ENCODE data around the gene CSH1.
"Not testable (repeated sequence)": the region's sequence is repeated elsewhere in the genome, so short reads cannot be mapped to it uniquely, and the experiment has no call there.

The CSH1 gene

DNA sequence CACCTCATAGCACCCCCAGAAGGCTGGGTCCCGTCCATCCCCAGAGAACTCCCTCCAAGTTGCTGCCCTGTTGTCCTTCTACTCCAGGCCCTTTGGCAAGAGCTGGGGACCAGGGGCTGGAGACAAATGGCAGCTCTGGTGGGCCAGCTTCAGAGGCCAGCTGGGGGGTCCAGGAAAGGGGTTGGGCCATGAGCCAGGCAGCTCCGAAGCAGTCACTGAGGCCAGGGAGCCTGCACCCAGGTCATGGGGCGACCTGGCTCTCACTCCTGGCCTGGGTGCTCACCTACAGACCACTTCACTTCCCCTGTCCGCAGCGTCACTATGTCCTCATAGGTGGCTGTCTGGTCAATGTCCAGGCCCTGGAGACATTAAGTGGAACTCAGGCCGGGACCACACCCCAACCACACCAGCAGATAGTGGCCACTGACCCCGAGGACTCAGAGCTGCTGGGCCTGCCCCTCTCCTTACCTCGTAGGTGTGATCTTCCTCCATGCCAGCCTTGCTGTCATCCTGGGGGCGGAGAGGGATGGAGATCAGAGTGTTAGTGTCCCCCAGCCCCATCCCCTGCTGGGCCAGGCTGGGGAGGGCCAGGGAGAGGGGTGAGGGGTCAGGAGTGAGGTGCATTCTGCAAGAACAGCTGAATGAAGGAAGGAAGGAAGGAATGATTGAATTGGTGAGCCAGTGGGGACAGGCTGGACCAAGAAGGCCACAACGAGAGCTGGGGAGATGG lies 32.8 kb upstream of the CSH1 start:
- no peak for DNase-seq (ENCODE audit: extremely low read depth in 1 of 2, low read depth in 1 of 2)

DNA sequence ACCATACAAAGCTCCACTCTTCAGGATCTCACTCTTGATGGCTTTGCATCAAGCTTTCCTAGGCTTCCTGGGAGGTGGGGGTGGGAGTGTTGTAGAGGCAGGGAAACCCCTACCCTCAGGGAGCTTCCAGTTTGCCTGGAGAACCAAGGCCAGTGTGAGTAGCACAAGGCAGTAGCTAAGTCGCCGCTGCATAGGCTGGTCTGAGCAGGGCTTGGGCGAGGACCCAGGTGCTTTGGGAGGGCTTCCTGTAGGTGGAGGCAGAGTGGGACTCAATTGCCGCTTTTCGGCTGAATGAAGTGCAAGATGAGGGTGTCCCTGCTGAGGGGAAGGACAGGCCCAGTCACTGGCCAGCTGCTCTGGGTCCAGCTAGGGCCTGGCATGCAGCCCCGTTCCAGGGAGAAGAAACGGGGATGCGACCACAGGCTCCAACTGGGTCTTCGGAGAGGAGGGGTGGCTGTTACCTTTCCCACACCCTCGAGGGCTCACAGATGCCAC lies 31.8 kb upstream of the CSH1 start:
- no peak for DNase-seq (ENCODE audit: extremely low read depth in 1 of 2, low read depth in 1 of 2)

DNA sequence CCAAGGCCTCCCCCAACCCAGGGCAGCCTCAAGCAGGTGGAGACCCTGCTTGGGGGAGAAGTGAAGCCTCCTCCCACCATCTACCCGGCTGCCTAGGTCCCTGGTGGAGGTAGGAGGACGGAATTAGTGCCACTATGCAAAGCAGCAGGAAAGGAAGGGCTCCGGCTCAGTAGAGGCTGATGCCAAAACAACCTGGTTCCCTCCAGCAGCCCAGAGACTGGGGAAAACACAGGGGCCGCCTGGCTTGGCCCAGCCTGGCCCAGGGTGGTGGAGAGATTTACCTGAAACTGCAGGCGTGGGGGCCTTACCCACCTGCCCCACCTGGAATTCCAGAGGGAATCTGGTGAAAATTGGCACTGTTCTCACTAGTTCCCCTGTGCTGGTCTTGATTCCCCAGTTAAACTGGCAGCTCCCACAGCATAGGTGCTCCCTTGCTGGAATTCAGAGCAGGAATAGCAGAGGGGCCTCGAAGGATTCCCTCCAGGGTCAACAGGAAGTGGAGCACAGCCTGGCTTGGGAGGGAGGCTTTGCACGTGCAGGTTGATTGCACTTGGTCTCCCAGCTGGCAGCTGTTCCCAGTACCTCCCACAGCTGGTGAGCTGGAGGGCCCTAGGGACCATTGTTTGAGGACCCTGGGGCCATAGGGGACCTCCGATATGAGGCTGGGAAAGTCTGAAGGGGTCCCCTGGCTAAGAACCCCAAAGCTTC lies 31.2 kb upstream of the CSH1 start:
- DNase-seq (ENCODE audit: extremely low read depth in 1 of 2, low read depth in 1 of 2) = no peak

DNA sequence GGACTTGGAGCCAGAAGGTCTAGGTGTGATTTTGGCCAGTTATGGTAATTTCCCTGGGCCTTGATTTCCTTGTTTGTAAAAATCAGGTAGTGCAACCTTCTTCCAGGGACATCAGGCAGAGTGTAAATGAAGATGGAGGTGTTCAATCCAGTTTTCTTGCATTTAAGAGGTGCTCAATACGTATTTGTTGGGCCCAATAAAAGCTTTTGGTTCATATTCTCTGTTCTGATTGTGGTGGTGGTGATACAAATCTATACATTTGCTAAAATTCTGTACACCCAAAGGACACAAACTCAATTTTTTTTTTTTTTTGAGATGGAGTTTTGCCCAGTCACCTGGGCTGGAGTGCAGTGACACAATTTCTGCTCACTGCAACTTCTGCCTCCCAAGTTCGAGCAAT lies 29.8 kb upstream of the CSH1 start:
- no peak for DNase-seq (ENCODE audit: extremely low read depth in 1 of 2, low read depth in 1 of 2)

DNA sequence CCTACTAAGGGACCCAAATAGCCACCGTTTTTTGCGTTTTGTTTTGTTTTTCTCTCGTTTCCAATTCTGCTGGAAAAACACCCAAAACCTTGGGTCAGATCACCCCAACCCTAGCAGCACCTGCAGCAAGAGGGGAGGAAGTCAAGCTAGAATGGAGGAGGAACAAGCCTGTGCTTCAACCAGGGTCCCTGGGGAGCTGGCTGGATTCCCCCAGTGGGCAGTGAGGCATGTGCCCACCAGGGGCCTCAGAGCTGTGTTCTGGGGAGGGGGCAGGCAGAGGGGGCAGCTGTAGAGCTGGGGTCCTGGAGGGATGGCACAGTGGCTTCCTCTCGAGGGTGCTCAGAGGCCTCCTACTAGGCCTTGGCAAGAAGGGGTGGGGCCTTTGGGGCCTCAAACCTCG lies 29.2 kb upstream of the CSH1 start:
- no peak for DNase-seq (ENCODE audit: extremely low read depth in 1 of 2, low read depth in 1 of 2)

DNA sequence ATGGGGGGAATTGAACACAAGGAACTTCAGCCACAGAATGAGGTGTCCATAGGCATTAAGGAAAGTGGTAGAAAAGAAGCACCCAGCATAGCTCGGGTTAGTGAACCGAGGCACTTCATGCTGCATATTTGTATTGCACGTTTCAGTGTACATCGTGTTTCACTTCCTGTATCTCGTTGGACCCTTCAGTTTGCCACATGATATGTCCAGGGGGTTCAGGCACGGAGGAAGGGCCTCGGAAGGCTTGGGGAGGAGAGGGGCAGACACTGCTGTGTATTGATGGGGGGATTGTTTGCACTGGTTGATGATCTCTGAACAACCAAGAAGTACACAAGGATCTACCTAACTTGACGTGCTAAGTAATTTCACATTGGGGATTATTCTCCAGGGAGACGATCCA lies 26.0 kb upstream of the CSH1 start:
- DNase-seq (ENCODE audit: extremely low read depth in 1 of 2, low read depth in 1 of 2) = not testable (repeated sequence)

DNA sequence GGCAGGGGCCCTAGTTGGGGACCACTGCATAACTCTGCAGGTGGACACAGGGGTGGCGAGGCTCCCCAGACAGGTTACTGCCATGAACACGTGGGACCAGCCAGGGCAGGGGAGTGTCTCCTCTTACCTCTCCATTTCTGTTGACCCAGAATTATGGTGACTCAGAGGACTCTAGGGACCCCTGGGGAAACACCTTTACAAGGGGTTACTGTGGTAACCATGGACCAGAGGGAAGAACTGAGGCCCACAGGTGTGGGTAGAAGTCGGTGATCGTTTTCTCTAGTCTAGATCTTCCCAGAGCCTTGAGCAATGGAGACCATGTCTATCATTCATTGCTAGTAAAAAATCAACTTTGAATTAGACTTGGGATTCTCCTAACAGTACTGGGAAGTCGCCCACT lies 24.4 kb upstream of the CSH1 start:
- not testable (repeated sequence) for DNase-seq (ENCODE audit: extremely low read depth in 1 of 2, low read depth in 1 of 2)

DNA sequence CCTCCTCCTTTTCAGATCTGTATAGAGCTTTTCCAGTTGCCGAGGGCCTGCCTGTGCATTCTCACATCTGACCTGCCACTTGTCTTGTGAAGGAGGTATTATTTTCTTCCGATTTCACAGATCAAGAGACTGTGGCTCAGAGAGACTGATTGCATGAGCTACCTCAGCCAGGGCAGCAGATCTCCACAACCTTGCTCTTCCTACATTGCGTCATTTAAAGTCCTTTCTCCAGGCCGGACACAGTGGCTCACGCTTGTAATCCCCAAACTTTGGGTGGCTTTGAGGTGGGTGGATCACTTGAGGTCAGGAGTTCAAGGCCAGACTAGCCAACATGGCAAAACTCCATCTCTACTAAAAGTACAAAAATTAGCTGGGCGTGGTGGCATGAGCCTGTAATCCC lies 23.7 kb upstream of the CSH1 start:
- not testable (repeated sequence) for DNase-seq (ENCODE audit: extremely low read depth in 1 of 2, low read depth in 1 of 2)

DNA sequence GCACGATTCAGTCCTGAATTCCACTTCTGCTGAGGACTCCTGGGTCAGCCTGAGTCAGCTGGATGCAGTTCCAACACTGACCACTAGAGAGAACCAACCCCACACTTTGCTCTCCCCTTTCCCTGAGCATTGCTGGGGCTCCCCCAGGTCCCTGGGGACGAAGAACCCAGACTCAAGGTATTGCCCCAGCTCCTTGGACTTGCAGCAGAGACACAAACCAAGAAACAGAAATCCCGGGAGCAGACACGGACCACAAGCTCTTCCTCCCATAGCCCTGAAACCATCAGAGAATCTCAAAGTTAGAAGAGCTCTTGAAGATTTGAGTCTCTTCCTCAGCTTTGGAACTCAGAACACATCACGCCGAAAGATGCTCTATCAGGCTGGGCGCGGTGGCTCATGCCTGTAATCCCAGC lies 22.9 kb upstream of the CSH1 start:
- peak; percentile 29 to 58 for DNase-seq (ENCODE audit: extremely low read depth in 1 of 2, low read depth in 1 of 2)

DNA sequence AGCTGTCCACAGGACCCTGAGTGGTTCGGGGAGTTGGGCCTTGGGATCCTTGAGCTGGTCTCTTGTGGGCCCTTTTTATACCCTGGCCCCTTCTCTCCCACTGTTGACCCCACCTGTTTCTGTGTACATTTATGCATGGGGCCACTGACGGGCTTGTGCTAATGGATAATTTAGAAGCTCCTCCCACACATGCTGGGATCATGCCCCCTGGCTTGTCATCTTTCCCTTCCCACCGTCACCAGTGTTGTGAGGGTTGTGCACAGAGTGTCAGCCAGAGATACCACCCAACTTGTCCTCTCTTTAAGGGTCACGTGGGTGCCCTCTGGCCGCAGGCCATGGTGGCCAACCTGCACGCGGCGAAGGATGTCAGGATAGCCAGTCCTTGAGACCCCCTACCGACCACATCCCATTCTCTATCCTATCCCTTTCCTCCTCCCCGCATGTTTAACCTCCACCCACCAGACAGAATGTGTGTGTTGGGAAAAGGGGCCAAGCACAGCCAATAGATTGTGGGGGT lies 22.5 kb upstream of the CSH1 start, which contains the start of gene GH1:
Gene GH1, minus strand, starts transcription at position 51 of the 517 bp plus-strand sequence. CDS start 63 bp downstream, outside the sequence.
- DNase-seq (ENCODE audit: extremely low read depth in 1 of 2, low read depth in 1 of 2) = not testable (repeated sequence)

DNA sequence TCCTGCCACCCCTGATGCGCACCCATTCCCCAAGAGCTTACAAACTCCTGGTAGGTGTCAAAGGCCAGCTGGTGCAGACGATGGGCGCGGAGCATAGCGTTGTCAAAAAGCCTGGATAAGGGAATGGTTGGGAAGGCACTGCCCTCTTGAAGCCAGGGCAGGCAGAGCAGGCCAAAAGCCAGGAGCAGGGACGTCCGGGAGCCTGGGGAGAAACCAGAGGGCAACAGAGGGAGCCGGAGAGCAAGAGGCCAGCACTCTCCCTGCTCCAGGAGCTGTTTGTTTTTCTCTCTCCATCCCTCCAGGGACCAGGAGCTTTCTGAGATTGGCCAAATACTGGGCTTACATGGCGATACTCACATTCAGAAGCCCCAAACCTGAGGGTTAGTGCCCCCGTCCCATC lies 21.9 kb upstream of the CSH1 start:
- DNase-seq (ENCODE audit: extremely low read depth in 1 of 2, low read depth in 1 of 2) = no peak

DNA sequence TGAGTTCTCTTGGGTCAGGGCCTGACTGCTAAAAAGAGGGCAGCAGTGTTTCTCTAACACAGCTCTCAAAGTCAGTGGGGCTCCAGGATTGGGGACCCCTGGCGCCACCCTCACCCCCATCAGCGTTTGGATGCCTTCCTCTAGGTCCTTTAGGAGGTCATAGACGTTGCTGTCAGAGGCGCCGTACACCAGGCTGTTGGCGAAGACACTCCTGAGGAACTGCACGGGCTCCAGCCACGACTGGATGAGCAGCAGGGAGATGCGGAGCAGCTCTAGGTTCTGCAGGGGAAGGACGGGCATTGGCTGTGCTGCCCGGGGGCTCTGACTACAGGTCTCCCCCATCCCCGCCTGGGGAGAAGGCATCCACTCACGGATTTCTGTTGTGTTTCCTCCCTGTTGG lies 21.3 kb upstream of the CSH1 start:
- no peak for DNase-seq (ENCODE audit: extremely low read depth in 1 of 2, low read depth in 1 of 2)

DNA sequence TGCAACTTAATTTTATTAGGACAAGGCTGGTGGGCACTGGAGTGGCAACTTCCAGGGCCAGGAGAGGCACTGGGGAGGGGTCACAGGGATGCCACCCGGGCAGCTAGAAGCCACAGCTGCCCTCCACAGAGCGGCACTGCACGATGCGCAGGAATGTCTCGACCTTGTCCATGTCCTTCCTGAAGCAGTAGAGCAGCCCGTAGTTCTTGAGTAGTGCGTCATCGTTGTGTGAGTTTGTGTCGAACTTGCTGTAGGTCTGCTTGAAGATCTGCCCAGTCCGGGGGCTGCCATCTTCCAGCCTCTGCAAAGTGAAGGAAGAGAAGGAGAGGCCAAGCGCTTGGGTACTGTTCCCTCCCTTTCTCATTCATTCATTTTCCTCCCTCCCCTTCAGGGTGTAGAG lies 20.8 kb upstream of the CSH1 start:
- not testable (repeated sequence) for DNase-seq (ENCODE audit: extremely low read depth in 1 of 2, low read depth in 1 of 2)

DNA sequence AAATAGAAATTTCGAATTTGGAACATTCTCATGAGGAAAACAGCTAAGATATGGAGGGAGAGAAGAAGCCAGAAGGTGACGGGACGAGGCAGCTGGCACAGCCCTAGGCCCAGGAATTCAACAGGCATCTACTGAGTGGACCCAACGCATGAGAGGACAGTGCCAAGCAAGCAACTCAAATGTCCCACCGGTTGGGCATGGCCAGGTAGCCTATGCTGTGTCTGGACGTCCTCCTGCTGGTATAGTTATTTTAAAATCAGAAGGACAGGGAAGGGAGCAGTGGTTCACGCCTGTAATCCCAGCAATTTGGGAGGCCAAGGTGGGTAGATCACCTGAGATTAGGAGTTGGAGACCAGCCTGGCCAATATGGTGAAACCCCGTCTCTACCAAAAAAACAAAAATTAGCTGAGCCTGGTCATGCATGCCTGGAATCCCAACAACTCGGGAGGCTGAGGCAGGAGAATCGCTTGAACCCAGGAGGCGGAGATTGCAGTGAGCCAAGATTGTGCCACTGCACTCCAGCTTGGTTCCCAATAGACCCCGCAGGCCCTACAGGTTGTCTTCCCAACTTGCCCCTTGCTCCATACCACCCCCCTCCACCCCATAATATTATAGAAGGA lies 20.3 kb upstream of the CSH1 start:
- DNase-seq (ENCODE audit: extremely low read depth in 1 of 2, low read depth in 1 of 2) = no peak

DNA sequence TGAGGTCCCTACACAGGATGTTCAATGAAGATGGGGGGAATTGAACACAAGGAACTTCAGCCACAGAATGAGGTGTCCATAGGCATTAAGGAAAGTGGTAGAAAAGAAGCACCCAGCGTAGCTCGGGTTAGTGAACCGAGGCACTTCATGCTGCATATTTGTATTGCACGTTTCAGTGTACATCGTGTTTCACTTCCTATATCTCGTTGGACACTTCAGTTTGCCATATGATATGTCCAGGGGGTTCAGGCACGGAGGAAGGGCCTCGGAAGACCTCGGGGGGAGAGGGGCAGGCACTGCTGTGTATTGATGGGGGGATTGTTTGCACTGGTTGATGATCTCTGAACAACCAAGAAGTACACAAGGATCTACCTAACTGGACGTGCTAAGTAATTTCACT lies 19.4 kb upstream of the CSH1 start:
- DNase-seq (ENCODE audit: extremely low read depth in 1 of 2, low read depth in 1 of 2) = not testable (repeated sequence)

DNA sequence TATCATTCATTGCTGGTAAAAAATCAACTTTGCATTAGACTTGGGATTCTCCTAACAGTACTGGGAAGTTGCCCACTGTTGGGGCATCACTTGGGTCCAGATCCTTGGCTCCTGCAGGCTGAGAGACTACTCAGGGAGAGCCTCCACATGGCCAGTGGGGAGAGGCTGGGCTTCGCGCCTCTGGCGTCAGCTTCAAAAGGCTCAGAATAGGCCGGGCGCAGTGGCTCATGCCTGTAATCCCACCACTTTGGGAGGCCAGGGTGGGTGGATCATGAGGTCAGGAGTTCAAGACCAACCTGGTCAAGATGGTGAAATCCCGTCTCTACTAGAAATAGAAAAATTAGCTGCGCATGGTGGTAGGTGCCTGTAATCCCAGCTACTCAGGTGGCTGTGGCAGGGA lies 18.1 kb upstream of the CSH1 start:
- DNase-seq (ENCODE audit: extremely low read depth in 1 of 2, low read depth in 1 of 2) = no peak

DNA sequence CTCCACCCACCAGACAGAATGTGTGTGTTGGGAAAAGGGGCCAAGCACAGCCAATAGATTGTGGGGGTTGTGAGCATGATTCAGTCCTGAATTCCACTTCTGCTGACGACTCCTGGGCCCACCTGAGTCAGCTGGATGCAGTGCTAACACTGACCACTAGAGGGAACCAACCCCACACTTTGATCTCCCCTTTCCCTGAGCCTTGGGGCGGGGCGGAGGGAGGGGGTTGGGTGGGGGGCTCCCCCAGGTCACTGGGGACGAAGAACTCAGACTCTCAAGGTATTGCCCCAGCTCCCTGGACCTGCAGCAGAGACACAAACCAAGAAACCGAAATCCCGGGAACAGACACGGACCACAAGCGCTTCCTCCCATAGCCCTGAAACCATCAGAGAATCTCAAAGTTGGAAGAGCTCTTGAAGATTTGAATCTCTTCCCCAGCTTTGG lies 15.3 kb upstream of the CSH1 start:
- DNase-seq (ENCODE audit: extremely low read depth in 1 of 2, low read depth in 1 of 2) = peak; percentile 26 to 48

DNA sequence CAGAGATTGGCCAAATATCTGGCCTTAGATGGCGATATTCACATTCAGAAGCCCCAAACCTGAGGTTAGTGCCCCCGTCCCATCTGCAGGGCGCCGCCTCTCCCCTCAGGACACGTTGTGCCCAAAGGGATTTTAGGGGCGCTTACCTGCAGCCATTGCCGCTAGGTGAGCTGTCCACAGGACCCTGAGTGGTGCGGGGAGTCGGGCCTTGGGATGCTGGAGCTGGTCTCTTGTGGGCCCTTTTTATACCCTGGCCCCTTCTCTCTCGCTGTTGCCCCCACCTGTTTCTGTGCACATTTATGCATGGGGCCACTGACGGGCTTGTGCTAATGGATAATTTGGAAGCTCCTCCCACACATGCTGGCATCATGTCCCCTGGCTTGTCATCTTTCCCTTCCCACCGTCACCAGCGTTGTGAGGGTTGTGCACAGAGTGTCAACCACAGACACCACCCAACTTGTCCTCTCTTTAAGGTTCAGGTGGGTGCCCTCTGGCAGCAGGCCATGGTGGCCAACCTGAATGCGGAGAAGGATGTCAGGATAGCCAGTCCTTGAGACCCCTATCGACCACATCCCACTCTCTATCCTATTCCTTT lies 14.8 kb upstream of the CSH1 start, which contains the start of gene CSHL1:
Gene CSHL1, minus strand, starts transcription at position 218 of the 595 bp plus-strand sequence. Its CDS starts 62 bp downstream, at position 156.
- no peak for DNase-seq (ENCODE audit: extremely low read depth in 1 of 2, low read depth in 1 of 2)

DNA sequence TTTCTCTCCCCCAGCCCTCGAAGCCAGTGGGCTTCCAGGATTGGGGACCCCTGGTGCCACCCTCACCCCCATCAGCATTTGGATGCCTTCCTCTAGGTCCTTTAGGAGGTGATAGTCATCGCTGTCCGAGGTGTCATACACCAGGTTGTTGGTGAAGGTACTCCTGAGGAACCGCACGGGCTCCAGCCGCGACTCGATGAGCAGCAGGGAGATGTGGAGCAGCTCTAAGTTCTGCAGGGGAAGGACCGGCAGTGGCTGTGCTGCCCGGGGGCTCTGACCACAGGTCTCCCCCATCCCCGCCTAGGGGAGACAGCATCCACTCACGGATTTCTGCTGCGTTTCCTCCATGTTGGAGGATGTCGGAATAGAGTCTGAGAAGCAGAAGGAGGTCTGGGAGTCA lies 13.7 kb upstream of the CSH1 start:
- DNase-seq (ENCODE audit: extremely low read depth in 1 of 2, low read depth in 1 of 2) = no peak

DNA sequence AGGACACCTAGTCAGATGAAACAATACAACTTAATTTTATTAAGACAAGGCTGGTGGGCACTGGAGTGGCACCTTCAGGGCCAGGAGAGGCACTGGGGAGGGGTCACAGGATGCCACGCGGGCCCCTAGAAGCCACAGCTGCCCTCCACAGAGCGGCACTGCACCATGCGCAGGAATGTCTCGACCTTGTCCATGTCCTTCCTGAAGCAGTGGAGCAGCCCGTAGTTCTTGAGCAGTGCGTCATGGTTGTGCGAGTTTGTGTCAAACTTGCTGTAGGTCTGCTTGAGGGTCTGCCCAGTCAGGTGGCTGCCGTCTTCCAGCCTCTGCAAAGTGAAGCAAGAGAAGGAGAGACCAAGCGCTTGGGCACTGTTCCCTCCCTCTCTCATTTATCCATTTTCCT lies 13.2 kb upstream of the CSH1 start:
- not testable (repeated sequence) for DNase-seq (ENCODE audit: extremely low read depth in 1 of 2, low read depth in 1 of 2)

Measured in stimulated activated CD8-positive, alpha-beta memory T cell treated with anti-CD3 and anti-CD28 coated beads, Interleukin-7, amount 100 ng/mL, for 48 hours (primary cell).